NB4 (cell line): Measurements from ENCODE around the gene ANXA8.

Source experiments
- DNase-seq: peaks from one replicate; pipeline ENCODE4 v3.0.0; 2010; ENCODE audit warnings: low read depth
- H3K4me3 ChIP-seq: one replicate; pipeline ENCODE4 v1.5.1; 2011; ENCODE audit warnings: mild to moderate bottlenecking, low read depth, low read length, moderate library complexity
- CTCF ChIP-seq: IDR thresholded peaks from one replicate; pipeline ENCODE4 v1.5.1; 2012; ENCODE audit warnings: low read depth, low read length
- MYC ChIP-seq: IDR thresholded peaks from 2 replicates; pipeline ENCODE4 v1.6.1; 2011; ENCODE audit warnings: low read depth, low read length
- POLR2A ChIP-seq: IDR thresholded peaks from 2 replicates; pipeline ENCODE4 v1.6.1; 2011; ENCODE audit warnings: mild to moderate bottlenecking; ENCODE audit not compliant: insufficient read length; ENCODE audit errors: extremely low read depth
- TF ChIP-seq, protein P1 (sequence below): IDR thresholded peaks from 2 replicates; pipeline ENCODE4 v1.6.1; 2011; ENCODE audit warnings: low read depth, low read length

Gene ANXA8

DNA sequence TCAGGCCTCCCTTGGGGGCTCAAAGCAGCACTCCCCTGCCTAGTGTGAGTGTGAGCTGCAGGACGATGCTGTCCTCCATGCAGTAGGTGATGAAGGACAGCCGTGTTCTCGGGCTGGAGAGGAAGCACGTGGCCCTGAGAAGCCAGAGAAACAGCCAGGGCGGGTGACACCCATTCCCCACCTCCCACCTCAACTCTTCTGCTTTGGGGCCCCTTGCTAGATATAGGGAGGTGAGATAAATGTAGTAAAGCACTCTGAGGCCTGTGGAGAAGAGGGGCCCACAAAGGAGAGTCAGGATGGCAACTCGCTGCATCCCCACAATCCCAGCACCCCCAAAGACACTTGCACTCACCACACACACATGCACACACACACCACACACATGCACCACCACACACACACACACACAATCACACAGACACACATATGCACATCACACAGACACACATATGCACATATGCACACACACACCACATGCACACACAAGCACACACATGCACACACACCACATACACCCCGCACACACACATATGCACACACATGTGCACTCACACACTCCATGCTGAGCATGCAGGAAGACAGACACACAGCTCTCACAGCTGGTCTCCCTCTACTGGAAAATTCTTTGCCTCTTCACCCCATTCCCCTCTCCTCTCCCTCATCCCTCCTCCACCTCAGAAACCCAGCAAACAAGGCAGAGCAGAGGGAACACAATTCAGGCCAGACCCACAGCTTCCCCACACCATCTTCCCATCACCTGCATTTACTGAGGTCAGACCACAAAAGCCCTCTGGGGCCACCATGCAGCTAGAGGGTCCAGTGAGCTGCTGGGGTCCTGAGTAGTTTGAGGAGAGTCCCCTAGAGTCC, 30.5 kb downstream of the ANXA8 start:
- no peak for DNase-seq
- no peak overlapping the region for H3K4me3 ChIP-seq
- TF ChIP-seq MYC (no peak), CTCF (no peak), POLR2A (no peak)
- TF ChIP-seq, protein P1, sequence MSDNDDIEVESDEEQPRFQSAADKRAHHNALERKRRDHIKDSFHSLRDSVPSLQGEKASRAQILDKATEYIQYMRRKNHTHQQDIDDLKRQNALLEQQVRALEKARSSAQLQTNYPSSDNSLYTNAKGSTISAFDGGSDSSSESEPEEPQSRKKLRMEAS, result peak; percentile 59; the same call in 1 of the 2 replicates

GRCh38 chr10:47452495-47453140, 31.3 kb downstream of the ANXA8 start:
- TF ChIP-seq POLR2A (no peak), CTCF (no peak), MYC (no peak)
- TF ChIP-seq, protein P1, result no peak
- DNase-seq, result no peak
- no peak overlapping the region for H3K4me3 ChIP-seq

- TF ChIP-seq, protein P1, result no peak
- no peak for TF ChIP-seq POLR2A
- TF ChIP-seq CTCF, result no peak
- no peak overlapping the region for H3K4me3 ChIP-seq
- no peak for DNase-seq
These were observed 31.9 kb downstream of the ANXA8 start for GRCh38 chr10:47451998-47452494.

GRCh38 chr10:47451273-47451997, 32.5 kb downstream of the ANXA8 start:
- TF ChIP-seq MYC (no peak), POLR2A (no peak), CTCF (no peak)
- TF ChIP-seq, protein P1, result no peak
- no peak for DNase-seq
- no peak overlapping the region for H3K4me3 ChIP-seq

DNA sequence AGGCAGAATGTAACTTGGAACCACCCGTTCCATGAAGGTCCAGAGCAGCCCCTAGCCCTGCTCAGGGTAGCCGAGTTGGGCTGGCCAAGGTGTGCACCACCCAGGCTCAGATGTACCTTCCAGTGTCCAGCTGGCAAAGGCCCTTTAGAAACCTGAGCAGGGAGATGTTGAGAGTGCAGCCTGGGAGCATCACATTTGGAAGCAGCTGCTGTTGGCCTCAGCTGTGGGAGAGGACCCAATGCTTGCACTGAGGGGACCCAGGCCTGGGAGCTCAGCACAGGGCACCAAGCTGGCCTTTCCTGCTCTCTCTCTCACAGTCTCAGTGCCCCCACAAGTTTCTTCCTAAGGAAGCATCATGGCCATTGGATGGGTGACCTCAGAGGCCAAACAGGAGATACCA, 33.5 kb downstream of the ANXA8 start:
- no peak for DNase-seq
- no peak for TF ChIP-seq CTCF
- TF ChIP-seq MYC, result no peak
- TF ChIP-seq, protein P1, result no peak
- no peak for TF ChIP-seq POLR2A
- no peak overlapping the region for H3K4me3 ChIP-seq
